ENCODE measurements around the gene MMD2.

- TF ChIP-seq CTCF (conservative IDR thresholded peaks at IDR 0.05) (no peak), ZFX (IDR thresholded peaks at IDR 0.05) (no peak)
Measured at GRCh38 chr7:4906682-4907081, 52.3 kb downstream of the MMD2 start.
